HG02642 (cell line): ENCODE measurements around the gene RACGAP1.
"Not testable (repeated sequence)": the region's sequence is repeated elsewhere in the genome, so short reads cannot be mapped to it uniquely, and the experiment has no call there.

ENCODE experiments used
- ATAC-seq: cut with Tn5 transposase; IDR thresholded peaks from one replicate; pipeline ENCODE4 v1.9.1; 2021; ENCODE audit warnings: mild to moderate bottlenecking; ENCODE audit not compliant: unreplicated experiment, poor library complexity

Gene RACGAP1

GRCh38 chr12:49998453-49998852, 26.8 kb downstream of the RACGAP1 start:
- ATAC-seq, result no peak

- ATAC-seq, result no peak
These were observed 35.0 kb downstream of the RACGAP1 start for GRCh38 chr12:49990273-49990672.

GRCh38 chr12:49989400-49989799, 35.9 kb downstream of the RACGAP1 start:
- ATAC-seq, result not testable (repeated sequence)

GRCh38 chr12:49987625-49988303, 37.5 kb downstream of the RACGAP1 start:
- ATAC-seq, result no peak

- not testable (repeated sequence) for ATAC-seq
These were observed 38.8 kb downstream of the RACGAP1 start for GRCh38 chr12:49986476-49986875.

GRCh38 chr12:49985981-49986380, 39.3 kb downstream of the RACGAP1 start:
- no peak for ATAC-seq

- ATAC-seq, result no peak
These were observed 40.6 kb downstream of the RACGAP1 start for GRCh38 chr12:49984476-49985359.

GRCh38 chr12:49983892-49984291, 41.4 kb downstream of the RACGAP1 start:
- ATAC-seq, result no peak

GRCh38 chr12:49982246-49983087, 42.8 kb downstream of the RACGAP1 start:
- ATAC-seq, result no peak

- ATAC-seq, result no peak
These were observed 44.6 kb downstream of the RACGAP1 start for GRCh38 chr12:49980501-49981349.

GRCh38 chr12:49979791-49980190, 45.5 kb downstream of the RACGAP1 start:
- no peak for ATAC-seq

- no peak for ATAC-seq
These were observed 46.2 kb downstream of the RACGAP1 start for GRCh38 chr12:49979016-49979586.

GRCh38 chr12:49978125-49978524, 47.2 kb downstream of the RACGAP1 start:
- no peak for ATAC-seq

- no peak for ATAC-seq
These were observed 48.7 kb downstream of the RACGAP1 start for GRCh38 chr12:49976557-49976956.

- ATAC-seq, result no peak
These were observed 50.0 kb downstream of the RACGAP1 start for GRCh38 chr12:49975318-49975761.

- ATAC-seq, result no peak
These were observed 50.5 kb downstream of the RACGAP1 start for GRCh38 chr12:49974677-49975317.

- no peak for ATAC-seq
These were observed 51.0 kb downstream of the RACGAP1 start for GRCh38 chr12:49974231-49974675.

GRCh38 chr12:49973361-49973830, 51.9 kb downstream of the RACGAP1 start:
- no peak for ATAC-seq
